Spleen (tissue), 7 donors: ENCODE data around the gene SPATA2.

ENCODE experiments used
- POLR2A ChIP-seq, 3 donors: fragments of 450-650 bp; IDR thresholded peaks; one replicate each; pipeline ENCODE4 v1.5.1; 2017; ENCODE audit warnings: antibody characterized with exemption in 3 of 3, mild to moderate bottlenecking in 1 of 3
- POLR2AphosphoS5 ChIP-seq, 3 donors: sonication (generic); formaldehyde crosslinking; IDR thresholded peaks; one replicate each; pipeline ENCODE4 v1.5.1; 2017; ENCODE audit warnings: antibody characterized with exemption in 3 of 3
- TF ChIP-seq, protein P1 (sequence below), 11 experiments: fragments of 200-600 bp in 7 of 11; fragments of 450-650 bp in 4 of 11; sonication (generic) in 4 of 11; IDR thresholded peaks in 8 of 11; conservative IDR thresholded peaks in 3 of 11; 1 replicate in 7 of 11; 2 replicates in 4 of 11; pipeline versions ENCODE4 v1.4.0 to v1.8.0; 2016 to 2021; ENCODE audit warnings: antibody characterized with exemption in 11 of 11, inconsistent platforms in 4 of 11, mild to moderate bottlenecking in 1 of 11
- donor health status: DM: no; HTN: no; CAD: no; lungs with moderate emphysema.
- donor health status: DM: no; HTN: no; CAD: no.
- donor health status: DM: no; HTN: no; CAD: no.

DNA sequence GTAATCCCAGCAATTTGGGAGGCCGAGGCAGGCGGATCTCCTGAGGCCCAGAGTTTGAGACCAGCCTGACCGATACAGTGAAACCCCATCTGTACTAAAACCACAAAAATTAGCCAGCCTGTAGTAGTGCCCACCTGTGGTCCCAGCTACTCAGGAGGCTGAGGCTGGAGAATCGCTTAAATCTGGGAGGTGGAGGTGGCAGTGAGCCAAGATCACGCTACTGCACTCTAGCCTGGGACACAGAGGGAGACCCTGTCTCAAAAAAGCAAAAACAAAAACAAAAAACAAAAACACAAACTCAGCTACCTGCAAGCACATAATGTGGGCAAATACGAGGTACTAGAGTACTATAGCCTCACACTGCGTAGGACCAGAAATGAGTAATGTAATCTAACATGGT lies 3.7 kb upstream of the SPATA2 start:
- no peak for TF ChIP-seq POLR2A (IDR thresholded peaks at IDR 0.05)
- TF ChIP-seq, protein P1, sequence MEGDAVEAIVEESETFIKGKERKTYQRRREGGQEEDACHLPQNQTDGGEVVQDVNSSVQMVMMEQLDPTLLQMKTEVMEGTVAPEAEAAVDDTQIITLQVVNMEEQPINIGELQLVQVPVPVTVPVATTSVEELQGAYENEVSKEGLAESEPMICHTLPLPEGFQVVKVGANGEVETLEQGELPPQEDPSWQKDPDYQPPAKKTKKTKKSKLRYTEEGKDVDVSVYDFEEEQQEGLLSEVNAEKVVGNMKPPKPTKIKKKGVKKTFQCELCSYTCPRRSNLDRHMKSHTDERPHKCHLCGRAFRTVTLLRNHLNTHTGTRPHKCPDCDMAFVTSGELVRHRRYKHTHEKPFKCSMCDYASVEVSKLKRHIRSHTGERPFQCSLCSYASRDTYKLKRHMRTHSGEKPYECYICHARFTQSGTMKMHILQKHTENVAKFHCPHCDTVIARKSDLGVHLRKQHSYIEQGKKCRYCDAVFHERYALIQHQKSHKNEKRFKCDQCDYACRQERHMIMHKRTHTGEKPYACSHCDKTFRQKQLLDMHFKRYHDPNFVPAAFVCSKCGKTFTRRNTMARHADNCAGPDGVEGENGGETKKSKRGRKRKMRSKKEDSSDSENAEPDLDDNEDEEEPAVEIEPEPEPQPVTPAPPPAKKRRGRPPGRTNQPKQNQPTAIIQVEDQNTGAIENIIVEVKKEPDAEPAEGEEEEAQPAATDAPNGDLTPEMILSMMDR (IDR thresholded peaks at IDR 0.05 in 8 of 11, conservative IDR thresholded peaks at IDR 0.05 in 3 of 11), result no peak
- TF ChIP-seq POLR2AphosphoS5 (IDR thresholded peaks at IDR 0.05), result no peak
